Astrocyte (in vitro differentiated cells and primary cell): ENCODE data around the gene PKP4. TPM values are rescaled to one million over a fixed set of nuclear protein-coding genes. Genes with fewer than 3 reads are reported as not detected.

Experiments used
- DNase-seq: peaks from one replicate; pipeline ENCODE4 v3.0.0-alpha.2; 2010; ENCODE audit warnings: low read depth
- FAIRE-seq: peaks from 2 replicates; lab custom pipeline; 2011; peaks lifted over from hg19 to GRCh38; lab: Jason Lieb, UNC
- H2AFZ ChIP-seq: 2 replicates; pipeline ENCODE4 v1.6.0; 2012; ENCODE audit warnings: low read depth, low read length, inconsistent platforms
- H3K27ac ChIP-seq: 2 replicates; pipeline ENCODE4 v1.5.1; 2011; ENCODE audit warnings: low read depth, low read length, inconsistent platforms
- H3K27me3 ChIP-seq: 2 replicates; pipeline ENCODE4 v1.6.0; 2011; ENCODE audit warnings: low read length, inconsistent platforms; ENCODE audit not compliant: insufficient read depth
- H3K36me3 ChIP-seq: 2 replicates; pipeline ENCODE4 v1.5.1; 2011; ENCODE audit warnings: low read length, inconsistent platforms; ENCODE audit not compliant: insufficient read depth
- H3K4me1 ChIP-seq: 2 replicates; pipeline ENCODE4 v1.5.1; 2011; ENCODE audit warnings: low read length, inconsistent platforms; ENCODE audit not compliant: insufficient read depth
- H3K4me2 ChIP-seq: 2 replicates; pipeline ENCODE4 v1.6.0; 2012; ENCODE audit warnings: low read length, inconsistent platforms
- H3K4me3 ChIP-seq: 2 replicates; pipeline ENCODE4 v1.5.1; 2011; ENCODE audit warnings: low read depth, mild to moderate bottlenecking, low read length, inconsistent platforms; ENCODE audit not compliant: insufficient read depth
- H3K79me2 ChIP-seq: 2 replicates; pipeline ENCODE4 v1.6.0; 2012; ENCODE audit warnings: mild to moderate bottlenecking, low read length, inconsistent platforms; ENCODE audit not compliant: insufficient read depth
- H3K9ac ChIP-seq: 2 replicates; pipeline ENCODE4 v1.6.0; 2012; ENCODE audit warnings: mild to moderate bottlenecking, low read length, inconsistent platforms
- H3K9me3 ChIP-seq: 2 replicates; pipeline ENCODE4 v1.5.1; 2012; ENCODE audit warnings: low read depth, mild to moderate bottlenecking, low read length, inconsistent platforms; ENCODE audit not compliant: insufficient read depth
- H4K20me1 ChIP-seq: 2 replicates; pipeline ENCODE4 v1.6.0; 2012; ENCODE audit warnings: low read length, inconsistent platforms; ENCODE audit not compliant: insufficient read depth
- H3K27ac Mint-ChIP-seq: one replicate; pipeline ENCODE4 v1.8.0; 2021; ENCODE audit warnings: mild to moderate bottlenecking, mixed read lengths; ENCODE audit not compliant: unreplicated experiment
- H3K27me3 Mint-ChIP-seq: one replicate; pipeline ENCODE4 v1.8.0; 2021; ENCODE audit warnings: low read depth, mixed read lengths; ENCODE audit not compliant: unreplicated experiment
- H3K36me3 Mint-ChIP-seq: one replicate; pipeline ENCODE4 v1.8.0; 2021; ENCODE audit warnings: low read depth, mixed read lengths; ENCODE audit not compliant: unreplicated experiment
- H3K4me1 Mint-ChIP-seq: one replicate; pipeline ENCODE4 v1.8.0; 2021; ENCODE audit warnings: low read depth, mixed read lengths; ENCODE audit not compliant: unreplicated experiment
- H3K4me3 Mint-ChIP-seq: one replicate; pipeline ENCODE4 v1.8.0; 2021; ENCODE audit warnings: mild to moderate bottlenecking, moderate library complexity, mixed read lengths; ENCODE audit not compliant: unreplicated experiment
- H3K9me3 Mint-ChIP-seq: one replicate; pipeline ENCODE4 v1.8.0; 2021; ENCODE audit warnings: mild to moderate bottlenecking, mixed read lengths; ENCODE audit not compliant: unreplicated experiment
- EZH2 ChIP-seq: IDR thresholded peaks from 2 replicates; pipeline ENCODE4 v1.6.1; 2012; ENCODE audit warnings: mild to moderate bottlenecking, low read length, inconsistent platforms; ENCODE audit not compliant: insufficient read depth
- total RNA-seq: library from RNA; stranded (reverse); gene quantifications from 2 replicates; pipeline ENCODE4 v1.2.1, GENCODE V29; 2021
- TF ChIP-seq, protein P1 (sequence below): IDR thresholded peaks from 2 replicates; pipeline ENCODE4 v1.5.1; 2011; ENCODE audit warnings: low read depth, mild to moderate bottlenecking, inconsistent platforms, low read length, moderate library complexity; ENCODE audit not compliant: insufficient read depth

PKP4 gene
- total RNA-seq, 1 donor from 2014 or later: 38.4 TPM

DNA sequence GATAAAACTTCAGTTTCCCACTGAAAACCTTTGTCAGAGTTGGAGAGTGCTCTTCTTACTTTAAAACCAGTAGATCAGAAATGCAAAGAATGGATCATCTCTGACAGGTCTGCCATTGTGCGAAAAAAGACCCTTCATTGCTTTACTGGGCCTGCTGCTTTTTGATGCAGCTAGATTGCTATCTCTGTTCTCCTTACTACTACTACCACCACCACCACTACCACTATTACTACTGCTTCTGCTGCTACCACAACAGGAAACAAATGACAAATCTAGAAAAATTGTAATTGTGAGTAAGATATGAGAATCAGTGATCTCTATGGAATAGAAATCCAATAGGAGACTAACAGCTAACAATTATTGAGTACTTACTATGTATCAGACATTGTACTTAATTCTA is 85.8 kb downstream of the PKP4 start:
- H3K4me1 Mint-ChIP-seq: peaks cover 7% of the 10 kb centered on the region
- no peaks in the 10 kb centered on the region for H3K9me3 ChIP-seq
- no peak overlapping the region for H3K27ac ChIP-seq
- H3K9ac ChIP-seq: no peak overlapping the region
- H3K4me3 Mint-ChIP-seq: no peak overlapping the region
- no peaks in the 10 kb centered on the region for H3K79me2 ChIP-seq
- no peaks in the 10 kb centered on the region for H3K36me3 ChIP-seq
- DNase-seq (no peak), FAIRE-seq (no peak)
- no peaks in the 10 kb centered on the region for H3K27me3 Mint-ChIP-seq
- H3K36me3 Mint-ChIP-seq: peaks cover 2% of the 10 kb centered on the region
- H3K9me3 Mint-ChIP-seq: no peaks in the 10 kb centered on the region
- no peak overlapping the region for H2AFZ ChIP-seq
- H3K4me1 ChIP-seq: peaks cover 4% of the 10 kb centered on the region
- H3K27ac Mint-ChIP-seq: no peak overlapping the region
- no peaks in the 10 kb centered on the region for H4K20me1 ChIP-seq
- H3K4me2 ChIP-seq: no peak overlapping the region
- H3K27me3 ChIP-seq: no peaks in the 10 kb centered on the region
- TF ChIP-seq, protein P1, sequence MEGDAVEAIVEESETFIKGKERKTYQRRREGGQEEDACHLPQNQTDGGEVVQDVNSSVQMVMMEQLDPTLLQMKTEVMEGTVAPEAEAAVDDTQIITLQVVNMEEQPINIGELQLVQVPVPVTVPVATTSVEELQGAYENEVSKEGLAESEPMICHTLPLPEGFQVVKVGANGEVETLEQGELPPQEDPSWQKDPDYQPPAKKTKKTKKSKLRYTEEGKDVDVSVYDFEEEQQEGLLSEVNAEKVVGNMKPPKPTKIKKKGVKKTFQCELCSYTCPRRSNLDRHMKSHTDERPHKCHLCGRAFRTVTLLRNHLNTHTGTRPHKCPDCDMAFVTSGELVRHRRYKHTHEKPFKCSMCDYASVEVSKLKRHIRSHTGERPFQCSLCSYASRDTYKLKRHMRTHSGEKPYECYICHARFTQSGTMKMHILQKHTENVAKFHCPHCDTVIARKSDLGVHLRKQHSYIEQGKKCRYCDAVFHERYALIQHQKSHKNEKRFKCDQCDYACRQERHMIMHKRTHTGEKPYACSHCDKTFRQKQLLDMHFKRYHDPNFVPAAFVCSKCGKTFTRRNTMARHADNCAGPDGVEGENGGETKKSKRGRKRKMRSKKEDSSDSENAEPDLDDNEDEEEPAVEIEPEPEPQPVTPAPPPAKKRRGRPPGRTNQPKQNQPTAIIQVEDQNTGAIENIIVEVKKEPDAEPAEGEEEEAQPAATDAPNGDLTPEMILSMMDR: no peak
- no peak for TF ChIP-seq EZH2
- no peak overlapping the region for H3K4me3 ChIP-seq

DNA sequence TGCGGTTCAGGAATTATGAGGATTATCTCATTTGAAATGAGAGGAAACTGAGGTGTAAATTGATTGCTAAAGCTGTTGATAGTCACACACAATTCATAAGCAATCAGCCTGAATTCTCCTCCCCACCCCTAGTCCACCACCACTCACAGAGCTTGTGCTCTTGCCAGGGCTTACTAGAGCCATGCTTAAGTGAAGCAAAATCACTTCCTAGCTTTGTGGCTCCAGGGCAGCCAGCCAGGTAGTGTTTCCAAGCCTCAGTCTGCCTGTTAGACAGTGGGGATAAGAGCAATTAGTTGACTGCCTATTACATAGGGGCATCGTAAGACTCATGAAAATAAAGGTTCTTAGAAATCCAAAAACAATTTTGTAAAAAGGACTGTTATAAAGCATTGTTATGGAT is 87.2 kb downstream of the PKP4 start:
- H3K4me1 ChIP-seq: peaks cover under 1% of the 10 kb centered on the region
- no peaks in the 10 kb centered on the region for H4K20me1 ChIP-seq
- no peak overlapping the region for H3K9ac ChIP-seq
- DNase-seq: no peak
- no peak overlapping the region for H3K4me3 ChIP-seq
- Mint-ChIP-seq H3K27ac (no peak overlapping the region), H3K4me3 (no peak overlapping the region), H3K9me3 (no peaks in the 10 kb centered on the region), H3K36me3 (peaks cover 8% of the 10 kb centered on the region), H3K27me3 (no peaks in the 10 kb centered on the region), H3K4me1 (peaks cover 5% of the 10 kb centered on the region)
- H3K27ac ChIP-seq: no peak overlapping the region
- no peaks in the 10 kb centered on the region for H3K36me3 ChIP-seq
- TF ChIP-seq, protein P1: no peak
- no peak for TF ChIP-seq EZH2
- H2AFZ ChIP-seq: no peak overlapping the region
- H3K9me3 ChIP-seq: no peaks in the 10 kb centered on the region
- FAIRE-seq: no peak
- no peak overlapping the region for H3K4me2 ChIP-seq
- no peaks in the 10 kb centered on the region for H3K79me2 ChIP-seq
- H3K27me3 ChIP-seq: no peaks in the 10 kb centered on the region

DNA sequence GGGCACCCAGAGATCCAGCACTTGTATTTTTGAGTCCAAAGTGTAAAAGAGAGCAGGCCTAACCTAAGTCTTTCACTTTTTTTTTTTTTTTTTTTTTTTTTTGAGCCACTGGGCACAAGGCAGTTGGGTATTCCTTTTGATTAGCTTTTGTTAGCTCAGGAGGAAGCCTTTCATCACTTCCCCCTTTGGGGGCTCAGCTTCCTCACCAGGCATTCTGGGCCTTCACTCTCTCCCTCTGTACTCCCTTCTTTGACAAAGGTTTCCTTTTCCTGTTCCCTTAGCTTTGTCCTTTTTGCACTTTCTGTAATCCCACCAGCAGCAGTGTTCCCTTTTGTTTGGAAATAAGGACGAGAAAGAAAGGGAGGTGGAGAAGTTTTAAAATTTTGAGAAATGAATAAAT is 88.2 kb downstream of the PKP4 start:
- Mint-ChIP-seq H3K27me3 (no peaks in the 10 kb centered on the region), H3K4me1 (no peaks in the 10 kb centered on the region), H3K36me3 (peaks cover 8% of the 10 kb centered on the region), H3K9me3 (no peaks in the 10 kb centered on the region), H3K4me3 (no peak overlapping the region), H3K27ac (no peak overlapping the region)
- H3K79me2 ChIP-seq: no peaks in the 10 kb centered on the region
- DNase-seq (no peak), FAIRE-seq (no peak)
- H4K20me1 ChIP-seq: no peaks in the 10 kb centered on the region
- no peak overlapping the region for H3K9ac ChIP-seq
- no peak overlapping the region for H3K4me3 ChIP-seq
- no peak overlapping the region for H3K4me2 ChIP-seq
- no peaks in the 10 kb centered on the region for H3K36me3 ChIP-seq
- H3K27ac ChIP-seq: no peak overlapping the region
- no peak for TF ChIP-seq EZH2
- TF ChIP-seq, protein P1: no peak
- no peaks in the 10 kb centered on the region for H3K9me3 ChIP-seq
- no peak overlapping the region for H2AFZ ChIP-seq
- H3K27me3 ChIP-seq: no peaks in the 10 kb centered on the region
- H3K4me1 ChIP-seq: no peaks in the 10 kb centered on the region
